Prostate gland (tissue), 1 donor: ENCODE measurements around the gene DMRT1.

Experiments
- POLR2A ChIP-seq: fragments of 450-650 bp; IDR thresholded peaks from one replicate; pipeline ENCODE4 v1.6.1; 2016; ENCODE audit warnings: antibody characterized with exemption, mild to moderate bottlenecking
- POLR2AphosphoS5 ChIP-seq: sonication (generic); formaldehyde crosslinking; IDR thresholded peaks from one replicate; pipeline ENCODE4 v1.6.1; 2017; ENCODE audit warnings: antibody characterized with exemption

DNA sequence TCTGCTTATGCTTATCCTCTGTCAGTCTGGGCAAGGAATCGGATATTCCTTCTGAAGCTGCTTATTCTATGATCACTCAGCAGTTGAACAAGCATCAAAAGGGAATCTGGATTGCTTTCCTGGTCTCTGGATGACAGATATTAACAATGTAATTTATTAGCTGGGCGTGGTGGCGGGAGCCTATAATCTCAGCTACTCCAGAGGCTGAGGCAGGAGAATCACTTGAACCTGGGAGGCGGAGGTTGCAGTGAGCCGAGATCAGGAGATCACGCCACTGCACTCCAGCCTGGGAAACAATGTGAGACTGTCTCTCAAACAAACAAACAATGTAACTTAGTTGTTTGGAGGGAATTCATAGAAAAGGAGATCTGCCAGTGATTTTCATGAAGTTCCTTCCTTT lies 45.4 kb downstream of the DMRT1 start:
- TF ChIP-seq POLR2A (no peak), POLR2AphosphoS5 (no peak)
